HG02623 (cell line): ENCODE measurements around the gene SPATS2L.

Experiments
- ATAC-seq: cut with Tn5 transposase; IDR thresholded peaks from one replicate; pipeline ENCODE4 v1.9.1; 2021; ENCODE audit warnings: moderate library complexity; ENCODE audit not compliant: unreplicated experiment

Gene SPATS2L

GRCh38 chr2:200348897-200349563 is 42.5 kb downstream of the SPATS2L start:
- no peak for ATAC-seq

GRCh38 chr2:200349868-200350267 is 43.4 kb downstream of the SPATS2L start:
- ATAC-seq, result no peak

- no peak for ATAC-seq
These were observed 44.4 kb downstream of the SPATS2L start for GRCh38 chr2:200350850-200351285.

GRCh38 chr2:200351815-200352214 is 45.3 kb downstream of the SPATS2L start:
- no peak for ATAC-seq

GRCh38 chr2:200352636-200353035 is 46.1 kb downstream of the SPATS2L start:
- no peak for ATAC-seq

GRCh38 chr2:200353120-200353519 is 46.6 kb downstream of the SPATS2L start:
- no peak for ATAC-seq

- ATAC-seq, result no peak
These were observed 47.4 kb downstream of the SPATS2L start for GRCh38 chr2:200353874-200354273.

GRCh38 chr2:200354833-200355751 is 48.6 kb downstream of the SPATS2L start:
- no peak for ATAC-seq

GRCh38 chr2:200356321-200356720 is 49.8 kb downstream of the SPATS2L start:
- ATAC-seq, result no peak

GRCh38 chr2:200356857-200357384 is 50.4 kb downstream of the SPATS2L start:
- ATAC-seq, result no peak

- ATAC-seq, result no peak
These were observed 51.4 kb downstream of the SPATS2L start for GRCh38 chr2:200357845-200358244.

GRCh38 chr2:200359552-200359951 is 53.1 kb downstream of the SPATS2L start:
- no peak for ATAC-seq

GRCh38 chr2:200360364-200360763 is 53.9 kb downstream of the SPATS2L start:
- ATAC-seq, result no peak

GRCh38 chr2:200362202-200362917 is 55.9 kb downstream of the SPATS2L start:
- ATAC-seq, result no peak

GRCh38 chr2:200363279-200363678 is 56.8 kb downstream of the SPATS2L start:
- ATAC-seq, result no peak

- ATAC-seq, result no peak
These were observed 57.6 kb downstream of the SPATS2L start for GRCh38 chr2:200364142-200364541.

- ATAC-seq, result no peak
These were observed 58.1 kb downstream of the SPATS2L start for GRCh38 chr2:200364620-200365019.

GRCh38 chr2:200365209-200365608 is 58.7 kb downstream of the SPATS2L start:
- no peak for ATAC-seq

- ATAC-seq, result no peak
These were observed 60.7 kb downstream of the SPATS2L start for GRCh38 chr2:200367155-200367554.

- no peak for ATAC-seq
These were observed 63.4 kb downstream of the SPATS2L start for GRCh38 chr2:200369886-200370285.

- peak; percentile 44 for ATAC-seq
These were observed 66.7 kb downstream of the SPATS2L start for GRCh38 chr2:200373231-200373630.
